Measurements from ENCODE around the gene RBM12.
A peak's percentile ranks its signal among the peaks of the same experiment; 100 is the strongest.

DNA sequence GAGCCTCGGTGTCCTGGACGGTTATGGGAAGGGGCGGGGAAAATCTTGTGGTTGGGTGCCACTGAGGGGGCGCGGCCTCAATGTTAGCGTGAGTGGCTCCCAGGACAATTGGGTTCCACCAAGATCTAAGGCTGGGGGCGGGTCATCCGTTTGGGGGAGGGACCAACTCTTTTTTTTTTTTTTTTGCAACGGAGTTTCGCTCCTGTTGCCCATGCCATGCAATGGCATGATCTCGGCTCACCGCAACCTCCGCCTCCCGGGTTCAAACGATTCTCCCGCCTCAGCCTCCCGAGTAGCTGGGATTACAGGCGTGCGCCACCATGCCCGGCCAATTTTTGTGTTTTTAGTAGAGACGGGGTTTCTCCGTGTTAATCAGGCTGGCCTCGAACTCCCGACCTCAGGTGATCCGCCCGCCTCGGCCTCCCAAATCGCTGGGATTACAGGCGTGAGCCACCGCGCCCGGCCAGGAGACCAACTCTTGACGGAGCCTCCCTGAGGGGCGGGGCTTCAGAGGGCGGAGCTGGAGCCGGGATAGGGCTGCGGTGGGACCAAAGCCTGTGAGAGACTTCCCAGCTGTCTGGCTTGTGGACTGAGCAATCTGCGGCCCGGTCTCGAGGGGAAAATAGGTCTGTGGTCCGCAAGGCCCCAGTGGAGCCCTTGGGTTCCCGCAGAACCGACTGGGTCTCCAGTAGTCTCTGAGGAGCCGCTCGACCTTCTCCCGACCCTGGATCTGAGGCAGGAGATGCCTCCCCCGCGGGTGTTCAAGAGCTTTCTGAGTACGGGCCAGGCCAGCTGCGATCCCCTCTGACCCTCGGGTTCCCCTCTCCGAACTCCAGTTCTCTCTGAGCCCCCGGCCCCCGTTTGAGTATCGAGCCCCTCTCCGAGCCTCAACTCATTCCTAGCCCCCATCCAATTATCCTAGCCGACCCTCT lies 48.0 kb downstream of the RBM12 start:
- TF ChIP-seq, protein P1, sequence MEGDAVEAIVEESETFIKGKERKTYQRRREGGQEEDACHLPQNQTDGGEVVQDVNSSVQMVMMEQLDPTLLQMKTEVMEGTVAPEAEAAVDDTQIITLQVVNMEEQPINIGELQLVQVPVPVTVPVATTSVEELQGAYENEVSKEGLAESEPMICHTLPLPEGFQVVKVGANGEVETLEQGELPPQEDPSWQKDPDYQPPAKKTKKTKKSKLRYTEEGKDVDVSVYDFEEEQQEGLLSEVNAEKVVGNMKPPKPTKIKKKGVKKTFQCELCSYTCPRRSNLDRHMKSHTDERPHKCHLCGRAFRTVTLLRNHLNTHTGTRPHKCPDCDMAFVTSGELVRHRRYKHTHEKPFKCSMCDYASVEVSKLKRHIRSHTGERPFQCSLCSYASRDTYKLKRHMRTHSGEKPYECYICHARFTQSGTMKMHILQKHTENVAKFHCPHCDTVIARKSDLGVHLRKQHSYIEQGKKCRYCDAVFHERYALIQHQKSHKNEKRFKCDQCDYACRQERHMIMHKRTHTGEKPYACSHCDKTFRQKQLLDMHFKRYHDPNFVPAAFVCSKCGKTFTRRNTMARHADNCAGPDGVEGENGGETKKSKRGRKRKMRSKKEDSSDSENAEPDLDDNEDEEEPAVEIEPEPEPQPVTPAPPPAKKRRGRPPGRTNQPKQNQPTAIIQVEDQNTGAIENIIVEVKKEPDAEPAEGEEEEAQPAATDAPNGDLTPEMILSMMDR (IDR thresholded peaks at IDR 0.05) = no peak
- TF ChIP-seq POLR2A (IDR thresholded peaks at IDR 0.05) (peak in 1 of 2 donors; percentile 57), EP300 (IDR thresholded peaks at IDR 0.05) (no peak)

Measured in tibial nerve (tissue), 4 donors.